Dendritic cell treated with granulocyte-macrophage colony-stimulating factor and Interleukin-4, amounts not matched to agents 40 ng/mL and 50 ng/mL, for 4 days (primary cell): ENCODE data around the gene NR1I2.

ENCODE experiments used
- H3K27ac Mint-ChIP-seq: one replicate; pipeline ENCODE4 v1.8.0; 2022; ENCODE audit warnings: mild to moderate bottlenecking, mixed read lengths
- H3K27me3 Mint-ChIP-seq: one replicate; pipeline ENCODE4 v1.8.0; 2022; ENCODE audit warnings: mild to moderate bottlenecking, mixed read lengths
- H3K36me3 Mint-ChIP-seq: one replicate; pipeline ENCODE4 v1.8.0; 2022; ENCODE audit warnings: low read depth, mixed read lengths
- H3K4me1 Mint-ChIP-seq: one replicate; pipeline ENCODE4 v1.8.0; 2022; ENCODE audit warnings: low read depth, mixed read lengths
- H3K4me3 Mint-ChIP-seq: one replicate; pipeline ENCODE4 v1.8.0; 2022; ENCODE audit warnings: mild to moderate bottlenecking, moderate library complexity, mixed read lengths
- H3K9me3 Mint-ChIP-seq: one replicate; pipeline ENCODE4 v1.8.0; 2022; ENCODE audit warnings: mixed read lengths
- intact Hi-C: fragments of 100-400 bp; cut with micrococcal nuclease; formaldehyde crosslinking; loops from one replicate; pipeline ENCODE4 v1.15.0; 2022

The NR1I2 gene

DNA sequence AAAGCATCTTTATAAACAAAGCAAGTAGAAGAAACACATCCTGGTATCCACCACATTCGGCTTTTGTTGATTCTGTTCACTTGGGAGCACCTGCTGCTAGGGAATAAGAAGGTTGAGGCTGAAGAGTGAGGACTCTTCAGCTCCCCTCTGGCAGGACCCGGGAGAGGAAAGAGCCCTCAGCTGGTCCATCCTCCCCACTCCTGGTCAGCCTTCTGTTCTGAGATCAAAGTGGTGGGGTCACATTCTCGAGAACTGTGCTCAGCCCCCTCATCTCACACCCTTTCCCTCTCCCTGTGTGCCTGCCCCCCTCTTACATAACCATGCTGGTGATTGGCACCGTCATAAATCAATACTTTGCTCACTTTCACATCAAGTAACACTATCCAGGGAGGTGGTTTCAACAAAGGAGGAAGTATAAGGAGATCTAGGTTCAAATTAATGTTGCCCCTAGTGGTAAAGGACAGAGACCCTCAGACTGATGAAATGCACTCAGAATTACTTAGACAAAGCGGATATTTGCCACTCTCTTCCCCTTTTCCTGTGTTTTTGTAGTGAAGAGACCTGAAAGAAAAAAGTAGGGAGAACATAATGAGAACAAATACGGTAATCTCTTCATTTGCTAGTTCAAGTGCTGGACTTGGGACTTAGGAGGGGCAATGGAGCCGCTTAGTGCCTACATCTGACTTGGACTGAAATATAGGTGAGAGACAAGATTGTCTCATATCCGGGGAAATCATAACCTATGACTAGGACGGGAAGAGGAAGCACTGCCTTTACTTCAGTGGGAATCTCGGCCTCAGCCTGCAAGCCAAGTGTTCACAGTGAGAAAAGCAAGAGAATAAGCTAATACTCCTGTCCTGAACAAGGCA lies at the start of gene NR1I2:
TSS of gene NR1I2 (plus strand) at position 772 of the 869 bp plus-strand sequence.
- H3K36me3 Mint-ChIP-seq: peaks cover 1% of the 10 kb centered on the region
- H3K9me3 Mint-ChIP-seq: peaks cover 3% of the 10 kb centered on the region
- no peak within 1 kb of the TSS for H3K27ac Mint-ChIP-seq
- H3K4me1 Mint-ChIP-seq: peaks cover 28% of the 10 kb centered on the region
- intact Hi-C loops: no loop called here
- no peaks in the 10 kb centered on the region for H3K27me3 Mint-ChIP-seq
- H3K4me3 Mint-ChIP-seq: no peak within 1 kb of the TSS

DNA sequence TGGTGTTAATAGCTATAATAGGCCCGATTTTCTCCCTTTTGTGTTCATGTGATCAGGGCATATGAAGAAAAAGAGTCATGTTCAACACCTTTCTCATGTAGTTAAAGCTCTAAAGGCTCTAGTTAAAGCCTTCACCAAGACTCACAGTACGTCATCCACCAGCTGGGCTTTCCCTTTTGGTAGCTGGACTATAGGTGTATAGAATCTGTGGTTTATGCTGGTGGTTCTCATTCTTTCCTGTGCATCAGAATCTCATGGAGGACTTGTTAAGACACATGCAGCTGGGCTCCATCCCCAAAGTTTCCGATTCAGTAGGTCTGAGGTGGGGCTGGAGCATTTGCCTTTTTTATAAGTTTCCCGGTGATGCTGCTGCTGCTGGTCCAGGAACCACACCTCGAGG lies 48.1 kb upstream of the NR1I2 start:
- Mint-ChIP-seq H3K9me3 (no peaks in the 10 kb centered on the region), H3K4me3 (no peak overlapping the region), H3K27me3 (no peaks in the 10 kb centered on the region), H3K27ac (no peak overlapping the region), H3K4me1 (peaks cover 3% of the 10 kb centered on the region), H3K36me3 (no peaks in the 10 kb centered on the region)
- intact Hi-C loops: no loop called here

DNA sequence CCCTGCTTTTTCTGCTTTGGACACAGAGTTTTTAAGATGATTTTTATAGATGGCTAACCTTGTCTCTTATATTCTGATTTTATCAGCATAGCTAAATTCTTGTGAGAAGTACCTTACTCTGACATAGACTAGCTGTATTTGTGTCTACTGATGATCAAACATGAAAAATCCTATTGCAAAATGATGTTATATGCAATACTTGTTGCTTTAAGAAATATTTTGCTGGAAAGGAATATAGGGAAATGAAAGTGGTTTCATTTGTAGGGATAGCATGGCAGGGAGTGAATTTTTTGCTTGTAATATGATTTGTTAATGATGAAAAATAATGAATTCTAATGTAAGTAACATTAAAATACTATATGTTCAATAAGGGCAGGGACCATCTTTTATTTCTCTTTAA lies 43.2 kb upstream of the NR1I2 start:
- Mint-ChIP-seq H3K4me3 (no peak overlapping the region), H3K27ac (no peak overlapping the region), H3K27me3 (no peaks in the 10 kb centered on the region), H3K9me3 (no peaks in the 10 kb centered on the region), H3K36me3 (no peaks in the 10 kb centered on the region), H3K4me1 (peaks cover 35% of the 10 kb centered on the region)
- intact Hi-C loops: no loop called here

DNA sequence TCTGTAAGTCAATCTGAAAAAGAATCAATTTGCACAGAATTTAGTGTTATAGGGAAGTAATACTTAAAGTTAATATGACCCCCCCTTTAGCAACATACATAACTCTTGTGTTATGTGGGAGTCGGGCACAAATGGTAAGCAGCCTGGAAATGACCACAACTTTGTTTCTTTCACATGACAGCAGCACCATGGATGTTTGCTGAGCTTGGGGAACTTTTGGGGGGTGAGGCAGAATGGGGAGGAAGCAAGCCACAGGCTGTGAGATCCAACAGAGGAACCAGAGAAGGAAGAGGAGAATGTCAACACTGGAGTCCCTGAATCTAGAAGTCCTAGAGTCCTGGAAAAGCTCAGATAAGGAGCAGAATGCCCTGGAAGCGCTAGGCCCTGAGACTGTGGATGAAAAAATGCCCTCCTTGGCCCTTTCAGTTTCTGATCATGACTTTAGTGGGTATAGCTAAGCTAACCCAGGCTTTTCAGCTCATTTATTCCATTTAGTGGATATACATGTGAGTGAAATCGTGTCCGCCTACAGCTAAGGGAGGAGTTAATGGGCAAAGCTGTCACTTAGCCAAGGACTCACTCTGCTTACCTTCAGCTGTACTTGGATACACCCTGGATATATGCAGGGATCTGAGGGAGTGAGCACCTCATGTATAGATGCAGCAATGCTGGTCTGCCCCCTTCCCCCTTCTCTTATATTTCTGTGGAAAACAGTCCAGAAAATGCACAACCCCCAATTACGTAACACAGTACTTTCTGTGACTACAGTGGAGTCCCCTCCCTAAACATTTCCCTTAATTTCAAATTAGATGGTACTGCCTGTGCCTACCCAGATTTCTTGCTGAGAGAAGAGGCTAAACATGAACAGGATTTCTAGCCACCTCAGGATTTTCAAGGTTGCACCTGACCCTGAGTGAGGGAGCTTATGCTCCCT lies 40.0 kb upstream of the NR1I2 start:
- Mint-ChIP-seq H3K4me1 (peaks cover 35% of the 10 kb centered on the region), H3K27ac (peak overlapping the region; percentile 57), H3K36me3 (no peaks in the 10 kb centered on the region), H3K27me3 (no peaks in the 10 kb centered on the region), H3K4me3 (no peak overlapping the region), H3K9me3 (no peaks in the 10 kb centered on the region)
- intact Hi-C loops: no loop called here

DNA sequence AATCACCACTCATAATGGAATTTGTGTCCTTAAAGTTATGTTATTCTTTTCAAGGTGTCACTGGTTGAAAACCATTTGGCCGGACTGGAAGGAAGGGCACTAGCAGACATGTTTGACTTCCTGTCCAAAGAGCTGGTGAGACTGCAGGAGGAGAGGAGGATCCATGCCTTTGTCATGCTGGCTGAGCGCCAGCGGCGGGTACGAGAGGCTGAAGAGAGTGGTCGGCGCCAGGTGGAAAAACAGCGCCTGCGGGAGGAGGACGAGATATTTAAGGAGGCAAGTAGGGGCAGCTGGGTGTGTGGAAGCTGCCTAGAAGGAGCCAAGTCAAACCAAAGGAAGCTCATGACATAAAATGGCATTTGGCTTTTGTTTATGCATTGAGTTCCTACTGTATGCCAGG lies 38.0 kb upstream of the NR1I2 start:
- Mint-ChIP-seq H3K27me3 (no peaks in the 10 kb centered on the region), H3K27ac (no peak overlapping the region)
- intact Hi-C loops: no loop called here

DNA sequence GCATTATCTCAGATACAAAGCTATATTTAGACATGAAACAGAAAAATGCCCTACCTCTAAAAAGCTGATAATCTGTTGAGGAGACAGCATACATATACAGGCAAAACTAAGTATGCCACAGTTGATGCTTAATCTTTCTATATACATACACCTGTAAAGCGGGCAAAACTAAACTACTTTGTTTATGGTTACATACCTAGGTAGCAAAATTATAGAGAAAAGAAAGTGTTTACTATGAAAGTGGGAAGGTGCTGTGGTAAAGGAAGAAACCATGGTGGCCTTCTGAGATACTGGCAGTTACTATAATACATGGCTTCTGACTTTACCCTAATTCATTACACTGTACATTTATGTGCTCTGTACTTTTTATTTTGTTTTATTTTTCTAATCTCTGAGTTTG lies 36.0 kb upstream of the NR1I2 start:
- H3K9me3 Mint-ChIP-seq: no peaks in the 10 kb centered on the region
- no peaks in the 10 kb centered on the region for H3K36me3 Mint-ChIP-seq
- intact Hi-C loops: no loop called here
- no peak overlapping the region for H3K27ac Mint-ChIP-seq
- H3K4me1 Mint-ChIP-seq: peaks cover 17% of the 10 kb centered on the region
- no peaks in the 10 kb centered on the region for H3K27me3 Mint-ChIP-seq
- H3K4me3 Mint-ChIP-seq: no peak overlapping the region

More for the DNA sequence above, 38.0 kb upstream of the NR1I2 start:
- Mint-ChIP-seq H3K36me3 (no peaks in the 10 kb centered on the region), H3K9me3 (no peaks in the 10 kb centered on the region), H3K4me3 (no peak overlapping the region), H3K4me1 (peaks cover 31% of the 10 kb centered on the region)

DNA sequence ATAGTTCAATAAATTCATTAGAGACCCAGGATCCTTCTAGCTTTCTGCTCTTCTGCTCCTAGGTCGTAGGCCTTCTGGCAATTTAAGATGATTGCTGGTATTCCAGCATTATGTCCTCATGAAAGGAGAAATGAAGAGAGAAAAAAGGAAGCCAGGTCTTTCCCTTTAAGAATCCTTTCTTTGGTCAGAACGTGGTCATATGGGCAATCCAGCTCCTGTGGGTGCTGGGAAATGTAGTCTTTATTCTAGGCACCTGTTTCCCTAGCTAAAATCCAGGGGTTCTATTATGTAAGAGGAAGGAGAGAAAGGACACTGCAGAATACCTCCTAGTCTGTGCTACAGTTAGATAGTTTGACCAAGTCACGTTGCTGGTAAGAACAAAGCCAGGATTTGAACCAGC lies 35.5 kb upstream of the NR1I2 start:
- Mint-ChIP-seq H3K27me3 (no peaks in the 10 kb centered on the region), H3K4me3 (no peak overlapping the region), H3K27ac (no peak overlapping the region), H3K4me1 (peaks cover 16% of the 10 kb centered on the region), H3K36me3 (no peaks in the 10 kb centered on the region), H3K9me3 (no peaks in the 10 kb centered on the region)
- intact Hi-C loops: no loop called here

DNA sequence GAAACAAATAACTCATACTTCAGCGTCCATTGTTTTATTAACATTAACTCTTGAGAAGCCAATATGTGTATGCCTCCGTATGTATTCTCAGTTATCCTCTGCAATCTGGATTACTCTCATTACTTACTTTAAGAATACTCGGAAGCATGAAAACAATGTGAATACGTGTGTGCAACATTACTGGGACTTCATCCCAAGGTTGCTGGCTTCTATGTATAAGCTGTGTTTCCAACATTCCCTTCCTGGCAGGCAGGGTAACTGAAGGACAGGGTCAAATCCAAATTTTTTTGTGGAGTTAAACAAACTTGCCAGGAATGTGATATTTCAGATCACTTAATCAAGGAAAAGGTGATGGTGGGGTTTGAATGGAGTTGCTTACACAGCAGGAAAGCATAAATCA lies 34.5 kb upstream of the NR1I2 start:
- Mint-ChIP-seq H3K36me3 (no peaks in the 10 kb centered on the region), H3K4me1 (peaks cover 6% of the 10 kb centered on the region), H3K27ac (no peak overlapping the region), H3K9me3 (no peaks in the 10 kb centered on the region), H3K4me3 (no peak overlapping the region), H3K27me3 (no peaks in the 10 kb centered on the region)
- intact Hi-C loops: no loop called here

DNA sequence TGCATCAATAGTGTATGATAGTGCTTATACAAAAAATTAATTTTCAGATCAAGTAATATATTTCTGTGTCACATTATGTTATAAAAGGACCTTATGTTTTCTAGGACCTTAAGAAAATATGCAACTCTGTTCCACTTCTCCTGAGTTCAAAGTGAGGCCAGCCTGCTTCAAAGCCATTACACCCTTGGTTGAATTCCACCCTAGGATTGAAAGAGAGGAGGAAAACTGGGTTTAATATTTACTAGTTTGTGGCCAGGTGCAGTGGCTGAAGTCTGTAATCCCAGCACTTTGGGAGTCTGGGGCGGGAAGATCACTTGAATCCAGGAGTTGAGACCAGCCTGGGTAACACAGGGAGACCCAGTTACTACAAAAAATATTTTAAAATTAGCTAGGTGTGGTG lies 32.9 kb upstream of the NR1I2 start:
- Mint-ChIP-seq H3K9me3 (peaks cover 6% of the 10 kb centered on the region), H3K4me1 (no peaks in the 10 kb centered on the region), H3K4me3 (no peak overlapping the region), H3K27ac (no peak overlapping the region), H3K36me3 (no peaks in the 10 kb centered on the region), H3K27me3 (no peaks in the 10 kb centered on the region)
- intact Hi-C loops: no loop called here

DNA sequence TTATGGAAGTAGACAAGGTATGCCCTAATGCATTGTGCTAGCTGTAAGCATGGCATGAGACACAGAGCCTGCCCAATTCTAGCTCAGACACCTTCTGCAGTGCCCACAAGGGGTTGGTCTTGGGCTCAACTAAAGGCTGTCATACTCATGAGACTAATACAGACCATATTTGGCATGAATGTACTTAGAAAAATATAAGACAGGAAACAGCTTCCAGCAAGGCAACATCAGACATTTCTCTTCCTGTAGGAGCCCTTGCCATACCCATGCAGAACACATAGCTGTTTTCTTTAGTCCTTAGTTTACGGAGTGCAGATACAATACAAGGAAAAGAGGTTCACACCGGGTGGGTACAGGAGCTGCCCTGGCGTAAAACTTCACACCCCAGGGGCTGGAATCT lies 30.5 kb upstream of the NR1I2 start:
- Mint-ChIP-seq H3K27ac (no peak overlapping the region), H3K4me1 (no peaks in the 10 kb centered on the region), H3K9me3 (peaks cover 30% of the 10 kb centered on the region), H3K36me3 (no peaks in the 10 kb centered on the region), H3K4me3 (no peak overlapping the region), H3K27me3 (no peaks in the 10 kb centered on the region)
- intact Hi-C loops: no loop called here

DNA sequence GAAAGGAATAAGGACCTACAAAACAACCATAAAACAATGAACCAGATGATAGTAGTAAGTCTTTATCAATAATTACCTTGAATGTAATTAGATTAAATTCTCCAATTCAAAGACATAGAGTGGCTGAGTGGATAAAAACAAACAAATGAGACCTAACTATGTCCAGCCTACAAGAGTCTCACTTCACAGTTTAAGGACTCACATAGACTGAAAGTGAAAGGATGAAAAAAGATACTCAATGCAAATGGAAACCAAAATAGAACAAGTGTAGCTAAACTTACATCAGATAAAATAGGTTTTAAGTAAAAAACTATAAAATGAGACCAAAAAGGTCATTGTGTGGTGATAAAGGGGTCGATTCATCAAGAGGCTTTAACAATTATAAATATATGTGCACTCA lies 21.9 kb upstream of the NR1I2 start:
- no peak overlapping the region for H3K27ac Mint-ChIP-seq
- H3K9me3 Mint-ChIP-seq: peaks cover 39% of the 10 kb centered on the region
- H3K4me3 Mint-ChIP-seq: no peak overlapping the region
- intact Hi-C loops: no loop called here
- no peaks in the 10 kb centered on the region for H3K4me1 Mint-ChIP-seq
- H3K36me3 Mint-ChIP-seq: no peaks in the 10 kb centered on the region
- no peaks in the 10 kb centered on the region for H3K27me3 Mint-ChIP-seq

DNA sequence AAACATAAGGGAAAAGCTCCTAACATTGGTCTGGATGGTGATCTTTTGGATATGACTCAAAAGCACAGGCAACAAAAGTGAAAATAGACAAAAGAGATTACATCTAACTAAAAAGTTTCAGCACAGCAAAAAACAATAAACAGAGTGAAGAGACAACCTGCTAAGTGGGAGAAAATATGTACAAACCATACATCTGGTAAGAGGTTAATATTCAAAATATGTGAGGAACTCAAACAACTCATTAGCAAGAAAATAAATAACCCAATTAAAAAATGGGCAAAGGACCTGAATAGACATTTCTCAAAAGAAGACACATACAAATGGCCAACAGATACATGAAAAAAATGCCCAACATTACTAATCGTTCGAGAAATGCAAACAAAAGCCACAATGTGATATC lies 19.0 kb upstream of the NR1I2 start:
- Mint-ChIP-seq H3K36me3 (no peaks in the 10 kb centered on the region), H3K4me3 (no peak overlapping the region), H3K9me3 (peaks cover 27% of the 10 kb centered on the region), H3K27me3 (no peaks in the 10 kb centered on the region), H3K4me1 (no peaks in the 10 kb centered on the region), H3K27ac (no peak overlapping the region)
- intact Hi-C loops: no loop called here

DNA sequence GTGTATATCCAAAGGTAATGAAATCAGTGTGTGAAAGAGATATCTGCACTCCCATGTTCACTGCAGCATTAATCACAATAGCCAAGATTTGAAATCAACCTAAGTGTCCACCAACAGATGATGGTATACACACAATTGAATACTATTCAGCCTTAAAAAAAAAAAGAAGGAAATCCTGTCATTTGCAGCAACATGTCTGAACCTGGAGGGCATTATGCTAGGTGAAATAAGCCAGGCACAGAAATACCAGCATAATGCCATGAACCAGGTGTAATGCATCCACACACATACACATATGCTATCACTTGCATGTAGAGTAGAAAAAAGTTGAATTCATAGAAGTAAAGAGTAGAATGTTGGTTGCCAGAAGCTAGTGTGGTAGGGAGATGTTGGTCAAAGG lies 18.4 kb upstream of the NR1I2 start:
- H3K4me3 Mint-ChIP-seq: no peak overlapping the region
- intact Hi-C loops: no loop called here
- no peak overlapping the region for H3K27ac Mint-ChIP-seq
- no peaks in the 10 kb centered on the region for H3K27me3 Mint-ChIP-seq
- H3K36me3 Mint-ChIP-seq: no peaks in the 10 kb centered on the region
- no peaks in the 10 kb centered on the region for H3K4me1 Mint-ChIP-seq
- H3K9me3 Mint-ChIP-seq: peaks cover 33% of the 10 kb centered on the region

DNA sequence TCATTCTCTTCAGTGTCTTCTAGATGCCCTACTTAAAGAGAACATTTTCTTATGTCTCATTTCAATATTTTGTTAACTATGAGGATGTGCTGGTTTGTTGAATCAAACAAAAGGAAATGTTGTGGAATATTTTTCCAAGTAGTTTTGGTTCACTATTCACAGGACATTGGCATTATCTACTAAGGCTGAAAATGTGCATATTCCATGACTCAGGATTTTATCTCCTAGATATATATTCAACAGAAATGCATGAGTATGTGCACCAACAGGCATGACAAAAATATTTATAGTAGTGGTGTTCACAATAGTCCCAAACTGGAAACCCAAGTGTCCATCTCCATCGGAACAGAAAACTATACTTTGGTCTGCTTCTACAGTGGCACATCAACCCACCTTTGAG lies 16.7 kb upstream of the NR1I2 start:
- H3K27ac Mint-ChIP-seq: no peak overlapping the region
- H3K4me1 Mint-ChIP-seq: no peaks in the 10 kb centered on the region
- no peaks in the 10 kb centered on the region for H3K27me3 Mint-ChIP-seq
- H3K9me3 Mint-ChIP-seq: peaks cover 30% of the 10 kb centered on the region
- intact Hi-C loops: no loop called here
- H3K36me3 Mint-ChIP-seq: no peaks in the 10 kb centered on the region
- H3K4me3 Mint-ChIP-seq: no peak overlapping the region
